BE2C (cell line): Measurements from ENCODE around the gene PAIP2B.
A peak's percentile ranks its signal among the peaks of the same experiment; 100 is the strongest.

ENCODE experiments used
- DNase-seq: peaks from one replicate; pipeline ENCODE4 v3.0.0-alpha.2; 2020
- H3K27me3 ChIP-seq: fragments of 250-450 bp; sonication (Bioruptor Pico); 2 replicates; pipeline ENCODE4 v1.5.1; 2020; ENCODE audit warnings: mild to moderate bottlenecking
- H3K36me3 ChIP-seq: fragments of 250-450 bp; sonication (Bioruptor Pico); 2 replicates; pipeline ENCODE4 v1.5.1; 2020; ENCODE audit warnings: mild to moderate bottlenecking
- H3K4me1 ChIP-seq: fragments of 250-450 bp; sonication (Bioruptor Pico); 2 replicates; pipeline ENCODE4 v1.5.1; 2020
- H3K4me3 ChIP-seq: 2 replicates; pipeline ENCODE4 v1.5.1; 2011; ENCODE audit warnings: low read depth, low read length
- H3K9me3 ChIP-seq: fragments of 250-450 bp; sonication (Bioruptor Pico); 2 replicates; pipeline ENCODE4 v1.5.1; 2020
- TF ChIP-seq, protein P1 (sequence below): IDR thresholded peaks from 2 replicates; pipeline ENCODE4 v1.5.1; 2012; ENCODE audit warnings: mild to moderate bottlenecking, low read depth, low read length

Gene PAIP2B

DNA sequence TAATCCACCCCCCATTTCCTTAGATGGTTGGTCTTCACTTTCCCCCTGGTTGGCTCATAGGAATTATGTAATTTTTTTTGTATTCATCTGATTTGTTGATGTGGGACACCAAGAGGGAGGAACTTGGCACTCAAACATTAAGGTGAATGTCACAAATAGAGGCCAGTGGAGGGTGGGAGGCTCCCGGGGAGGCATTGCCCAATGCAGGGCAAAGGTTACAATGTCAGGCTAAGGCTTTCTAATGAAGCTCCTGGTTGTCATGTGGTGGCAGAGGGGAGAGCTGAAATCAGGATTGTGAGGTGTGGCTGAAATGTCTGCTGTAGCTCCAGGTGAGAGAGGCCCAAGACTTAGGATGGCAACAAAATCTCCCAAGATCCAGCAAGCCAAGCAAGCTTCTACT lies 53.8 kb downstream of the PAIP2B start:
- no peaks in the 10 kb centered on the region for H3K27me3 ChIP-seq
- TF ChIP-seq, protein P1, sequence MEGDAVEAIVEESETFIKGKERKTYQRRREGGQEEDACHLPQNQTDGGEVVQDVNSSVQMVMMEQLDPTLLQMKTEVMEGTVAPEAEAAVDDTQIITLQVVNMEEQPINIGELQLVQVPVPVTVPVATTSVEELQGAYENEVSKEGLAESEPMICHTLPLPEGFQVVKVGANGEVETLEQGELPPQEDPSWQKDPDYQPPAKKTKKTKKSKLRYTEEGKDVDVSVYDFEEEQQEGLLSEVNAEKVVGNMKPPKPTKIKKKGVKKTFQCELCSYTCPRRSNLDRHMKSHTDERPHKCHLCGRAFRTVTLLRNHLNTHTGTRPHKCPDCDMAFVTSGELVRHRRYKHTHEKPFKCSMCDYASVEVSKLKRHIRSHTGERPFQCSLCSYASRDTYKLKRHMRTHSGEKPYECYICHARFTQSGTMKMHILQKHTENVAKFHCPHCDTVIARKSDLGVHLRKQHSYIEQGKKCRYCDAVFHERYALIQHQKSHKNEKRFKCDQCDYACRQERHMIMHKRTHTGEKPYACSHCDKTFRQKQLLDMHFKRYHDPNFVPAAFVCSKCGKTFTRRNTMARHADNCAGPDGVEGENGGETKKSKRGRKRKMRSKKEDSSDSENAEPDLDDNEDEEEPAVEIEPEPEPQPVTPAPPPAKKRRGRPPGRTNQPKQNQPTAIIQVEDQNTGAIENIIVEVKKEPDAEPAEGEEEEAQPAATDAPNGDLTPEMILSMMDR: no peak
- no peaks in the 10 kb centered on the region for H3K4me1 ChIP-seq
- no peaks in the 10 kb centered on the region for H3K36me3 ChIP-seq
- H3K4me3 ChIP-seq: no peak overlapping the region
- DNase-seq: no peak
- H3K9me3 ChIP-seq: no peaks in the 10 kb centered on the region

- Histone ChIP-seq H3K9me3 (no peaks in the 10 kb centered on the region), H3K4me3 (no peak overlapping the region), H3K27me3 (no peaks in the 10 kb centered on the region), H3K36me3 (no peaks in the 10 kb centered on the region), H3K4me1 (no peaks in the 10 kb centered on the region)
- TF ChIP-seq, protein P1: no peak
- no peak for DNase-seq
These were observed 60.1 kb downstream of the PAIP2B start for GRCh38 chr2:71166812-71167211.

DNA sequence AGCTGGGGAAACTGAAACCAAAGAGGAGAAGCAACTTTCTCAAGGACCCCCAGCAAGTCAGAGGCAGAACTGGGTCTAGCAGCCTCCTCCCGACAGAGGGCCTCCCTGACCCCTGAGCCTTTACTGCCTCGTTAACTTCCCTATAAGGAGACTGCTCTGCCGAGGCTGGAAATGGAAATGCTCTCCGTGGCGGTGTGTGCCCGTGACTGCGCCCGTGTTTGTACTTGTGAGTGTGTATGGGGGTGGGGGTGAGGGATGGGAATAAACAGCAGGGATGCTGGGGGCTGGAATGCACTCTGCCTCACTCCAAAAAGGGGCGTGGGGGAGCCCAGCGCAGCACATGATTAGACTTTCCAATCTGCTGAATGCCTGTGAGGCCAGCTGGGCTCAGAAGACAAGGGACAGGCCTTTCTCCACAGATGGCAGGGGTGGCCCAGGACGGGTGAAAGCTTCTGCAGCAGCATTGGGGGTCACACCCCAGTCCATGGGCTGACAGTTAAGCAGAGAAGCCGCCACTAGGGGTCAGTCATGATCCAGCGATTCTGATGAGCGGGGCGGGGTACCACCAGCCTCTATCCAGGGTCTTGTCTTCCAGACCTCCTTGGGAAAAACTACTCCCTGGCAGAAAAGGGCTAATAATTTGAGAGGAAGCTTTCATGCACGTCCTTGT lies 69.6 kb downstream of the PAIP2B start:
- H3K27me3 ChIP-seq: no peaks in the 10 kb centered on the region
- TF ChIP-seq, protein P1: peak; percentile 61
- DNase-seq: peak; percentile 66
- peak overlapping the region; percentile 26 for H3K4me3 ChIP-seq
- no peaks in the 10 kb centered on the region for H3K9me3 ChIP-seq
- no peaks in the 10 kb centered on the region for H3K36me3 ChIP-seq
- H3K4me1 ChIP-seq: no peaks in the 10 kb centered on the region

GRCh38 chr2:71156573-71156972 lies 70.3 kb downstream of the PAIP2B start:
- TF ChIP-seq, protein P1: no peak
- DNase-seq: peak; percentile 52
- Histone ChIP-seq H3K4me1 (no peaks in the 10 kb centered on the region), H3K9me3 (no peaks in the 10 kb centered on the region), H3K36me3 (no peaks in the 10 kb centered on the region), H3K27me3 (no peaks in the 10 kb centered on the region), H3K4me3 (peak overlapping the region; percentile 26)

- no peak overlapping the region for H3K4me3 ChIP-seq
- no peak for DNase-seq
- no peaks in the 10 kb centered on the region for H3K9me3 ChIP-seq
- no peaks in the 10 kb centered on the region for H3K27me3 ChIP-seq
- TF ChIP-seq, protein P1: no peak
- no peaks in the 10 kb centered on the region for H3K4me1 ChIP-seq
- no peaks in the 10 kb centered on the region for H3K36me3 ChIP-seq
These were observed 71.1 kb downstream of the PAIP2B start for GRCh38 chr2:71155846-71156245.

- Histone ChIP-seq H3K9me3 (no peaks in the 10 kb centered on the region), H3K4me3 (no peak overlapping the region), H3K4me1 (no peaks in the 10 kb centered on the region), H3K27me3 (no peaks in the 10 kb centered on the region), H3K36me3 (no peaks in the 10 kb centered on the region)
- TF ChIP-seq, protein P1: no peak
- DNase-seq: no peak
These were observed 72.1 kb downstream of the PAIP2B start for GRCh38 chr2:71154798-71155197.
